Smooth muscle cell (in vitro differentiated cells): ENCODE results near the gene EDIL3. TPM values are rescaled to one million over a fixed set of nuclear protein-coding genes. Genes with fewer than 3 reads are reported as not detected.

Experiments
- DNase-seq: peaks from one replicate; lab custom pipeline; 2025; ENCODE audit not compliant: unreplicated experiment; lab: John Stamatoyannopoulos, UW
- H2AFZ ChIP-seq: fragments of 200-600 bp; sonication (generic); 2 replicates; pipeline ENCODE4 v1.6.0; 2016; ENCODE audit warnings: antibody characterized with exemption, low read depth, mild to moderate bottlenecking
- H3F3A ChIP-seq: fragments of 200-600 bp; sonication (generic); 2 replicates; pipeline ENCODE4 v1.6.0; 2017; ENCODE audit warnings: antibody characterized with exemption, low read depth
- H3K27ac ChIP-seq: fragments of 200-600 bp; sonication (generic); 2 replicates; pipeline ENCODE4 v1.5.1; 2016; ENCODE audit warnings: low read depth, mild to moderate bottlenecking
- H3K27me3 ChIP-seq: fragments of 200-600 bp; sonication (generic); 2 replicates; pipeline ENCODE4 v1.6.1; 2016; ENCODE audit warnings: low read depth, mild to moderate bottlenecking
- H3K36me3 ChIP-seq: fragments of 200-600 bp; sonication (generic); 2 replicates; pipeline ENCODE4 v1.5.1; 2016; ENCODE audit warnings: low read depth
- H3K4me1 ChIP-seq: fragments of 200-600 bp; sonication (generic); 2 replicates; pipeline ENCODE4 v1.5.1; 2016; ENCODE audit warnings: low read depth
- H3K4me2 ChIP-seq: fragments of 200-600 bp; sonication (generic); 2 replicates; pipeline ENCODE4 v1.6.0; 2016; ENCODE audit warnings: mild to moderate bottlenecking
- H3K4me3 ChIP-seq: fragments of 200-600 bp; sonication (generic); 2 replicates; pipeline ENCODE4 v1.5.1; 2016; ENCODE audit warnings: mild to moderate bottlenecking
- H3K79me2 ChIP-seq: fragments of 200-600 bp; sonication (generic); 2 replicates; pipeline ENCODE4 v1.6.0; 2016; ENCODE audit warnings: low read depth, mild to moderate bottlenecking
- H3K9ac ChIP-seq: fragments of 200-600 bp; sonication (generic); 2 replicates; pipeline ENCODE4 v1.6.0; 2016; ENCODE audit warnings: low read depth
- H3K9me3 ChIP-seq: fragments of 200-600 bp; sonication (generic); replicated peaks from 2 replicates; pipeline ENCODE4 v1.5.1; 2016; ENCODE audit warnings: low read depth
- H4K20me1 ChIP-seq: fragments of 200-600 bp; sonication (generic); 2 replicates; pipeline ENCODE4 v1.6.0; 2016; ENCODE audit warnings: low read depth
- CTCF ChIP-seq: fragments of 200-600 bp; sonication (generic); IDR thresholded peaks from 2 replicates; pipeline ENCODE4 v1.5.1; 2017; ENCODE audit warnings: borderline replicate concordance, mild to moderate bottlenecking, antibody characterized with exemption; ENCODE audit not compliant: insufficient read depth, poor library complexity, severe bottlenecking
- WGBS: methylation state at CpG from one replicate; pipeline ENCODE4 v1.1.7; 2016; ENCODE audit warnings: low lambda C conversion rate; 5-methylcytosine and 5-hydroxymethylcytosine counted together
- polyA plus RNA-seq: library from polyadenylated mRNA; unstranded; fragments of >200 nt; fragmentation: Nextera tagmentation; extraction: Ambion mirVana; gene quantifications from 2 replicates; pipeline ENCODE4 v1.2.1, GENCODE V29; 2016
- total RNA-seq: library from RNA; depleted of rRNA; stranded (reverse); fragments of >200 nt; gene quantifications from 2 replicates; pipeline ENCODE4 v1.2.3, GENCODE V29; 2014

EDIL3 gene
- total and polyA plus RNA-seq, 2 experiments from 2014 or later: 98.4 to 119 TPM

- no peaks in the 10 kb centered on the region for H3K4me1 ChIP-seq
- H3F3A ChIP-seq: no peaks in the 10 kb centered on the region
- no peak overlapping the region for H3K4me3 ChIP-seq
- H3K36me3 ChIP-seq: no peaks in the 10 kb centered on the region
- H3K79me2 ChIP-seq: peaks cover 3% of the 10 kb centered on the region
- no peaks in the 10 kb centered on the region for H3K27me3 ChIP-seq
- no peak overlapping the region for H3K27ac ChIP-seq
- no peak overlapping the region for H2AFZ ChIP-seq
- no peak for TF ChIP-seq CTCF
- no peaks in the 10 kb centered on the region for H3K9me3 ChIP-seq
- no peak overlapping the region for H3K4me2 ChIP-seq
- H4K20me1 ChIP-seq: no peaks in the 10 kb centered on the region
- no peak for DNase-seq
- 89% methylated on average over 3 of the region's 3 CpGs for WGBS
- no peak overlapping the region for H3K9ac ChIP-seq
These were observed 265.4 kb downstream of the EDIL3 start for GRCh38 chr5:84119252-84119651.

DNA sequence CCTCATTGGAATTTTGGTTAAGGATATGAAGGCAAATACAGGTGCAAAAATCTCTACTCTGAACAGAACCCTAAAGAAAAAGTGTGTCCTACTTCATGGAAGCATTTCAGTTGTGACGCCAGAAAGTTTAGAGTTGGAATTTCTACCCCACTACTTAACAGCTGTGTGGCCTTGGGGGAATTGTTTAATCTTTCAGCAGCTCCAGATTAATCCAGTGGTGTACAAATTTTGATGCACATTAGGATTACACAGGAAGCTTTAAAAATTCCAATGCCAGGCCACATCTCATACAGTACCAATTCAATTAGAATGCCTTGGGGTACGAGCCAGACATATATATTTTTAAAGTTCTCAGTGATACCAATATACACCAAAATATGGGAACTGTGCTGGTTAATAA is 266.1 kb downstream of the EDIL3 start:
- Histone ChIP-seq H3K27me3 (no peaks in the 10 kb centered on the region), H2AFZ (no peak overlapping the region), H3K9ac (no peak overlapping the region), H3F3A (no peaks in the 10 kb centered on the region), H4K20me1 (no peaks in the 10 kb centered on the region), H3K4me1 (no peaks in the 10 kb centered on the region), H3K27ac (no peak overlapping the region), H3K4me2 (no peak overlapping the region), H3K79me2 (peaks cover 3% of the 10 kb centered on the region), H3K36me3 (no peaks in the 10 kb centered on the region), H3K4me3 (no peak overlapping the region), H3K9me3 (no peaks in the 10 kb centered on the region)
- no peak for DNase-seq
- no peak for TF ChIP-seq CTCF
- 91% methylated on average over 2 of the region's 2 CpGs for WGBS

DNA sequence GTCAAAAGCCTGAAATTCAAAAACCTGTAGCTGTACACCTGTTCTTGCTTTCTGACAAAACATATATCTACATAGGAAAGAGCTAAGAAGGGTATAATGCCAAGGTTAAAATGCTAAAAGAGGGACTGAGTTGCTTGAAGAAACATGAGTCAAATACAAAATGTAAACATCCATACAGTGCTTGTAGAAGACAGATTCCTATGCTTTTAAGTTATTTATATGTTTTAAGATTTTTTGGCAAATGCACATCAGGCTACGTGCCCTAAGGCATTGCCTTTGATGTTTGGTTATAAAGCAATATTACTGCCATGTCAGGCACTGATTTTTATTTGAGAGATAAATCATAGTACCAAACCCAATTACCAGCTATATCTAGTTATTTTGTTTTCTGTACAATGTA is 269.0 kb downstream of the EDIL3 start:
- Histone ChIP-seq H3K4me1 (no peaks in the 10 kb centered on the region), H3K36me3 (no peaks in the 10 kb centered on the region), H3K9me3 (no peaks in the 10 kb centered on the region), H3K4me2 (no peak overlapping the region), H3K4me3 (no peak overlapping the region), H3F3A (no peaks in the 10 kb centered on the region), H3K27me3 (no peaks in the 10 kb centered on the region), H2AFZ (no peak overlapping the region), H4K20me1 (no peaks in the 10 kb centered on the region), H3K27ac (no peak overlapping the region), H3K9ac (no peak overlapping the region), H3K79me2 (peaks cover 3% of the 10 kb centered on the region)
- DNase-seq: no peak
- TF ChIP-seq CTCF: no peak
- 81% methylated on average over 1 of the region's 1 CpG for WGBS

DNA sequence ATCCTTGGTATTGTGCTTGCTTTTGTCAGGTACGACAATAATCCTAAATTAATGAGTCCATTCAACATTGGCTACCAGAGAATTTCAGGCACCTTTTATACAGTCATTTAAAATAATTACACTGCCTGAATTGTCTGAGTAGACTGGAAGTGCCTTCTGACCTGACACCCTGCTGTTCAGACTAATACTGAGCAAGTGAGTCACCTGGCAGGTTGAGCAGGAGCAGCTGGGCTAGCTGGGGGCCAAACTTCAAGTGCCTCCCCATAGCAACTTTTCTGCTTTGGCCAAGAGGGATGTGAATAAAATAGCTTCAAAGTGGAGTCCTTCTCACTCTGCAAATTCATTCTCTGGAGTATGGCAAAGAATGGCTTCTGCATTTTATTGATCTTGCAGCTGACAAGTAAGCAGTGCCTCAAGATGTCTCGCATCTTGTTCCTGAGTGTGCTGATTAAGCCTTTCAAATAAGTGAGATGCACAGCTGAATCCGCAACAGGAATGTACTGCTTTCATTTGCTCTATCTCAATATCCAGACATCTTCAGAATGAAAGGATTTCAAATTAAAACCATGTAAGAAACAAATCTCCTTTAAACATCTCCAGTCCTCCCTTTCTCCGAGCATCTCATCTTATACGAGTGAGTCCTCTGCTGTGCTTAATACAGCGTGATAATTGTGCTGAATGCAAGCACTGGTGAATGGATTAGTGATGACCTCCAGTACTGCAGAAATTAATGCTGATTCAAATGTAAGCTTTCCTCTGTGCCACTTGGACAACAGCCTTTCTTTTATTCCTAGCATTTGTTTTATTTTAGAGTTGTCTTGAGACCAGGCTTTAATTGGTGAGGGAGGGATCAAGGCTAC is 271.2 kb downstream of the EDIL3 start:
- Histone ChIP-seq H3K9ac (no peak overlapping the region), H3K27me3 (no peaks in the 10 kb centered on the region), H3K27ac (no peak overlapping the region), H2AFZ (no peak overlapping the region), H3K4me3 (no peak overlapping the region), H3K36me3 (no peaks in the 10 kb centered on the region), H3F3A (no peaks in the 10 kb centered on the region), H3K79me2 (no peaks in the 10 kb centered on the region), H3K4me2 (no peak overlapping the region), H3K9me3 (no peaks in the 10 kb centered on the region), H4K20me1 (no peaks in the 10 kb centered on the region), H3K4me1 (no peaks in the 10 kb centered on the region)
- TF ChIP-seq CTCF: no peak
- 70% methylated on average over 6 of the region's 6 CpGs for WGBS
- no peak for DNase-seq
